BE2C (cell line): ENCODE data around the gene PIGK.
"Not testable (repeated sequence)": the region's sequence is repeated elsewhere in the genome, so short reads cannot be mapped to it uniquely, and the experiment has no call there.

Experiments
- DNase-seq: peaks from one replicate; pipeline ENCODE4 v3.0.0-alpha.2; 2020
- H3K27me3 ChIP-seq: fragments of 250-450 bp; sonication (Bioruptor Pico); 2 replicates; pipeline ENCODE4 v1.5.1; 2020; ENCODE audit warnings: mild to moderate bottlenecking
- H3K36me3 ChIP-seq: fragments of 250-450 bp; sonication (Bioruptor Pico); 2 replicates; pipeline ENCODE4 v1.5.1; 2020; ENCODE audit warnings: mild to moderate bottlenecking
- H3K4me1 ChIP-seq: fragments of 250-450 bp; sonication (Bioruptor Pico); 2 replicates; pipeline ENCODE4 v1.5.1; 2020
- H3K4me3 ChIP-seq: 2 replicates; pipeline ENCODE4 v1.5.1; 2011; ENCODE audit warnings: low read depth, low read length
- H3K9me3 ChIP-seq: fragments of 250-450 bp; sonication (Bioruptor Pico); 2 replicates; pipeline ENCODE4 v1.5.1; 2020
- CTCF ChIP-seq: IDR thresholded peaks from 2 replicates; pipeline ENCODE4 v1.5.1; 2012; ENCODE audit warnings: mild to moderate bottlenecking, low read depth, low read length

PIGK gene

GRCh38 chr1:77182083-77182482, 37.1 kb downstream of the PIGK start:
- H3K36me3 ChIP-seq: no peaks in the 10 kb centered on the region
- H3K4me3 ChIP-seq: no peak overlapping the region

DNA sequence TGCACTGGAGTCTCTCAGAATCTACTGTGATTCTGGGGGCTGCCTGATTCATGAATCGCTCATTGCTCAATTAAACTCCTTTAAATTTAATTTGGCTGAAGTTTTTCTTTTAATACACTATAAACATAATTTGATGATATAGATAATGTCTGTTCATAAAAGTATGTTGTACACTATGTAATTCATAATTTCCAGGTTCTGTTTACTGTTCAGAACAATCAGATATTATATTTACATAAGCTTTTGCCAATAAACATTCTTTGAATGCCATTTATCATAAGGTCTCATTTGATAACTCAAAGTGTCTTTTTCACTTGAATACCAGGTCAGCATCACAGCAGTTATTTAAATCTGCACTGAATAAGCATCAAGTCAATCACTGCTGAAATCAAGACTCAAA, 39.6 kb downstream of the PIGK start:
- Histone ChIP-seq H3K4me3 (no peak overlapping the region), H3K4me1 (no peaks in the 10 kb centered on the region), H3K36me3 (no peaks in the 10 kb centered on the region), H3K27me3 (no peaks in the 10 kb centered on the region), H3K9me3 (no peaks in the 10 kb centered on the region)
- no peak for TF ChIP-seq CTCF
- no peak for DNase-seq

More at GRCh38 chr1:77182083-77182482, 37.1 kb downstream of the PIGK start:
- Histone ChIP-seq H3K27me3 (no peaks in the 10 kb centered on the region), H3K4me1 (no peaks in the 10 kb centered on the region), H3K9me3 (no peaks in the 10 kb centered on the region)
- TF ChIP-seq CTCF: no peak
- no peak for DNase-seq

- no peak for TF ChIP-seq CTCF
- no peaks in the 10 kb centered on the region for H3K36me3 ChIP-seq
- H3K9me3 ChIP-seq: no peaks in the 10 kb centered on the region
- peak; percentile 19 for DNase-seq
- no peaks in the 10 kb centered on the region for H3K27me3 ChIP-seq
- H3K4me1 ChIP-seq: no peaks in the 10 kb centered on the region
- H3K4me3 ChIP-seq: no peak overlapping the region
Measured at GRCh38 chr1:77175230-77175844, 43.9 kb downstream of the PIGK start.

DNA sequence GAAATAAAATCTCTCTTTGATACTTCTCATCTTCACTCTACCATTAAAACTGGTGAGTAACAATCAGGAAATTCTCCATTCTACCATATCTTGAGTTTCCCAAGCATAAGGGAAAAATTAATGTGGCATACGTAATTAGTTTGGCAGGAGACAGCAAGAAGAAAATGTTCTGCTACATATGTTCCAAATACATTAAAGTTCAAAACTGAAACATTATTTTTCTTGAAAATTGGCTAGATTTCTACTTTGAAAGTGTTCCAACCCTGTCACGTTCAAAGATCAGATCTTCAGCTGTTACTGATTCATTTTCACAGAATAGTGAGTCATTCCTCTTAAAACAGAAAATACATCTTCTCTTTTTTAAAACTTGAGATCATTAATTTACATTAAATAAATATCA, 48.5 kb downstream of the PIGK start:
- TF ChIP-seq CTCF: no peak

DNA sequence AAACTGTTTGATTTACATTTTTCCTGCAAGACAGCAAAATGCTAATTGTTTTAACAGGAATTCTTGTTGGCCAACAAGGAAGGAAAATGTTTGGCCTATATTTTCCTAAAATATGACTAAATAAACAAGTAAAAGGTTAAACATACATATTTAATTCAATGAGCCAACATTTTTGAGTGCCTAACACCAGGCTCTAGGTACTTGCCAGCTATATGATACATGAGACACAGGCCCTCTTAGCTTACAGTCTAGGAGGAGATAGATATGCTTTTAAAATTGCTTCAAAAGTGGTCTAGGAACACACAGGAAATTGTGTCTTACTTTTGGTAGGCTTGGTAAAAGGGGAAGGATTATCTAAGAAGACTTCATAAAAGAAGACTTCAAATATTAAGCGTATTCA, 50.9 kb downstream of the PIGK start:
- Histone ChIP-seq H3K9me3 (no peaks in the 10 kb centered on the region), H3K4me1 (no peaks in the 10 kb centered on the region), H3K4me3 (no peak overlapping the region), H3K36me3 (no peaks in the 10 kb centered on the region), H3K27me3 (no peaks in the 10 kb centered on the region)
- DNase-seq: no peak
- no peak for TF ChIP-seq CTCF

More for the DNA sequence above, 48.5 kb downstream of the PIGK start:
- H3K4me3 ChIP-seq: no peak overlapping the region
- H3K4me1 ChIP-seq: no peaks in the 10 kb centered on the region
- no peak for DNase-seq
- H3K36me3 ChIP-seq: no peaks in the 10 kb centered on the region
- H3K9me3 ChIP-seq: no peaks in the 10 kb centered on the region
- no peaks in the 10 kb centered on the region for H3K27me3 ChIP-seq

- Histone ChIP-seq H3K4me3 (no peak overlapping the region), H3K36me3 (no peaks in the 10 kb centered on the region), H3K9me3 (no peaks in the 10 kb centered on the region), H3K4me1 (no peaks in the 10 kb centered on the region), H3K27me3 (no peaks in the 10 kb centered on the region)
- TF ChIP-seq CTCF: no peak
- no peak for DNase-seq
Measured at GRCh38 chr1:77164434-77164944, 54.7 kb downstream of the PIGK start.

DNA sequence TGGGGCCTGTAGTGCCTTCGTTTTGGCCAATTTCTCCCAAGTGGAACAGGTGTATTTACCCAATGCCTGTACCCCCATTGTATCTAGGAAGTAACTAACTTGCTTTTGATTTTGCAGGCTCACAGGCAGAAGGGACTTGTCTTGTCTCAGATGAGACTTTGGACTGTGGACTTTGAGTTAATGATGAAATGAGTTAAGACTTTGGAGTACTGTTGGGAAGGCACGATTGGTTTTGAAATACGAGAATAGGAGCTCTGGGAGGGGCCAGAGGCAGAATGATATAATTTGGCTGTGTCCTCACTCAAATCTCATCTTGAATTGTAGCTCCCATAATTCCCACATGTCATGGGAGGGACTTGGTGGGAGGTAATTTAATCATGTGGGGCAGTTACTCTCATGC, 59.5 kb downstream of the PIGK start:
- H3K9me3 ChIP-seq, H3K4me3 ChIP-seq, H3K4me1 ChIP-seq, H3K36me3 ChIP-seq, DNase-seq, H3K27me3 ChIP-seq: not testable (repeated sequence)
